ENCODE results near the gene SERGEF.

The SERGEF gene

GRCh38 chr11:17748044-17748443 is 264.8 kb downstream of the SERGEF start:
- H3K4me3 ChIP-seq (replicated peaks; ENCODE audit: insufficient read depth, low read length) = no peak overlapping the region
- no peaks in the 10 kb centered on the region for H3K27me3 ChIP-seq (ENCODE audit: insufficient read depth, poor library complexity, severe bottlenecking)
- TF ChIP-seq CTCF (IDR thresholded peaks at IDR 0.05; ENCODE audit: insufficient read depth, low read length) (no peak), POLR2AphosphoS5 (IDR thresholded peaks at IDR 0.05; ENCODE audit: low read depth) (no peak), SPI1 (IDR thresholded peaks at IDR 0.05; ENCODE audit: borderline replicate concordance, low read depth) (no peak), GABPA (IDR thresholded peaks at IDR 0.05; ENCODE audit: low read depth) (no peak), REST (IDR thresholded peaks at IDR 0.05; ENCODE audit: insufficient replicate concordance, low read depth) (no peak)
- no peak overlapping the region for H3K27ac ChIP-seq (replicated peaks)
- DNase-seq (ENCODE audit: low read depth in 1 of 2, low spot score in 1 of 2) = no peak

- Histone ChIP-seq H3K27me3 (ENCODE audit: insufficient read depth, poor library complexity, severe bottlenecking) (no peaks in the 10 kb centered on the region), H3K27ac (replicated peaks) (no peak overlapping the region), H3K4me3 (replicated peaks; ENCODE audit: insufficient read depth, low read length) (no peak overlapping the region)
- TF ChIP-seq CTCF (IDR thresholded peaks at IDR 0.05; ENCODE audit: insufficient read depth, low read length) (no peak), SPI1 (IDR thresholded peaks at IDR 0.05; ENCODE audit: borderline replicate concordance, low read depth) (no peak), POLR2AphosphoS5 (IDR thresholded peaks at IDR 0.05; ENCODE audit: low read depth) (no peak), GABPA (IDR thresholded peaks at IDR 0.05; ENCODE audit: low read depth) (no peak), REST (IDR thresholded peaks at IDR 0.05; ENCODE audit: insufficient replicate concordance, low read depth) (no peak)
- no peak for DNase-seq (ENCODE audit: low read depth in 1 of 2, low spot score in 1 of 2)
Observed at GRCh38 chr11:17747131-17747955, 265.5 kb downstream of the SERGEF start.

- TF ChIP-seq POLR2AphosphoS5 (IDR thresholded peaks at IDR 0.05; ENCODE audit: low read depth) (no peak), SPI1 (IDR thresholded peaks at IDR 0.05; ENCODE audit: borderline replicate concordance, low read depth) (no peak), GABPA (IDR thresholded peaks at IDR 0.05; ENCODE audit: low read depth) (no peak), REST (IDR thresholded peaks at IDR 0.05; ENCODE audit: insufficient replicate concordance, low read depth) (no peak), CTCF (IDR thresholded peaks at IDR 0.05; ENCODE audit: insufficient read depth, low read length) (no peak)
- no peak overlapping the region for H3K27ac ChIP-seq (replicated peaks)
- no peak for DNase-seq (ENCODE audit: low read depth in 1 of 2, low spot score in 1 of 2)
- no peak overlapping the region for H3K4me3 ChIP-seq (replicated peaks; ENCODE audit: insufficient read depth, low read length)
- no peaks in the 10 kb centered on the region for H3K27me3 ChIP-seq (ENCODE audit: insufficient read depth, poor library complexity, severe bottlenecking)
Observed at GRCh38 chr11:17746096-17746495, 266.8 kb downstream of the SERGEF start.

Measured in HL-60 (cell line).